HepG2 (cell line): ENCODE results near the gene POGK.

Experiments
- ARNT ChIP-seq: fragments of 450-650 bp; IDR thresholded peaks from 2 replicates; pipeline ENCODE4 v1.6.1; 2017
- EZH2 ChIP-seq: conservative IDR thresholded peaks from 2 replicates; pipeline ENCODE4 v1.6.1; 2012; ENCODE audit warnings: mild to moderate bottlenecking, low read depth, low read length, moderate library complexity
- NFRKB ChIP-seq: fragments of 450-650 bp; IDR thresholded peaks from 2 replicates; pipeline ENCODE4 v1.6.1; 2017
- RFX5 ChIP-seq: IDR thresholded peaks from 2 replicates; pipeline ENCODE4 v1.6.1; 2011; ENCODE audit warnings: low read depth, low read length, improper control_type of control experiment
- SIN3A ChIP-seq: IDR thresholded peaks from 2 replicates; pipeline ENCODE4 v1.6.1; 2011; ENCODE audit warnings: low read depth, mild to moderate bottlenecking, control low read depth, low read length, borderline replicate concordance
- ZNF224 ChIP-seq: sonication (generic); formaldehyde crosslinking; IDR thresholded peaks from 2 replicates; pipeline ENCODE4 v1.5.0; 2020; ENCODE audit warnings: mild to moderate bottlenecking, missing genetic modification reagents

DNA sequence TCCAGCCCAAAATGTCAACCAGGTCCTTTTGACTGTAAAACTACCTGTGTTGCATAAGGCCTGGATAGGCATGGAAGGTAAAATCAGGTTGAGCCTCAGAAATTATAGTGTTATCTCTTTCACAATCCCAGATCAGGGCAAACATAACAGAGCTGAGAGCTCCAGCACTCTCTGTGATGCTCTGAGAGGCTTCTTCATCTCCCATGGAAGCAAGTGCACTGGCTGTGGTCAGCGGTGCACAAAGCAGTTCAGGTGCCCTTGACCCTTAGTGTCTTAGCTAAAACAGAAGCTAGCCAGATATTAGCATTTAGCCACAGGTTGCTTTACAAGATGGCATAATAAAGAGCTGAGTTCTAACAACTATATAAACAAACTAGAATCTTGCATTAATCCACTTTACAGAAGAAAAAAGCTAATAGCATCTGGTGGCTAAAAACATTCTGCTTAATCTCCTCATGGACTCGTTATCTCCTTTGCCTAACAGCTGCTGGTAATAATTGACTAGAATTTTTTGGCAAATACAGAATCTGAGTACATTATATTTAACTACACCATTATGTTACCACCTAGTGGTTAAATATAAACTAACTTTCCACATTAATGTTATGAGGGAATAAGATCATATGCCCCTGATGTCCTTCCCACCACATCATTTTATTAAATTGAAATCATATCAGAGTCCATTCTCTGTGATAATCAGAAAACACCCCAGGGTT lies 25.6 kb upstream of the POGK start:
- TF ChIP-seq NFRKB (no peak), SIN3A (no peak), EZH2 (no peak), RFX5 (no peak), ARNT (no peak), ZNF224 (CRISPR knock-in tag) (no peak)
